Measurements from ENCODE around the gene POU3F2.

GRCh38 chr6:98831959-98832283, 2.5 kb upstream of the POU3F2 start:
- TF ChIP-seq CTCF (conservative IDR thresholded peaks at IDR 0.05; ENCODE audit: low read depth, low read length) (no peak), EZH2 (IDR thresholded peaks at IDR 0.05; ENCODE audit: borderline replicate concordance, low read depth, low read length, poor library complexity, severe bottlenecking) (no peak)

Data from A673 (cell line).